HepG2 (cell line): Measurements from ENCODE around the gene FAT2. TPM values are rescaled to one million over a fixed set of nuclear protein-coding genes. Genes with fewer than 3 reads are reported as not detected.

ENCODE experiments used
- ATAC-seq: fragments of 200-7000 bp; cut with Tn5 transposase; 3 replicates; pipeline ENCODE4 v1.9.1; 2020; ENCODE audit warnings: mild to moderate bottlenecking, moderate library complexity
- BruUV-seq: library from RNA; stranded (reverse); fragments of 400-500 nt; replicated peaks from 2 replicates; lab custom pipeline; 2021; lab: Mats Ljungman, UMichigan
- CTCF ChIA-PET: fragments of 300-600 bp; formaldehyde crosslinking; extraction: SDS; loops from one replicate; lab custom pipeline; 2021; ENCODE audit warnings: low total read pairs, inconsistent platforms, low intra/inter-chr PET ratio; lab: Yijun Ruan, JAX
- POLR2A ChIA-PET: fragments of 350-600 bp; sonication (Branson Sonifier 250); formaldehyde crosslinking; loops from one replicate; lab custom pipeline; 2020; ENCODE audit warnings: antibody characterized with exemption, inconsistent platforms; lab: Yijun Ruan, JAX
- DNase-seq: peaks from one replicate; pipeline ENCODE4 v3.0.0-alpha.2; 2015; ENCODE audit warnings: low spot score
- FAIRE-seq: peaks from 3 replicates; lab custom pipeline; 2011; peaks lifted over from hg19 to GRCh38; lab: Jason Lieb, UNC
- H2AFZ ChIP-seq: one replicate; pipeline ENCODE4 v1.6.1; 2011; ENCODE audit warnings: low read length, inconsistent platforms
- H3K27ac ChIP-seq: fragments of 300-600 bp; 3 replicates; pipeline ENCODE4 v1.8.0; 2011; ENCODE audit warnings: mixed run types, mild to moderate bottlenecking, mixed read lengths, low read length, inconsistent platforms; ENCODE audit not compliant: insufficient read depth; ENCODE audit errors: extremely low read length
- H3K27me3 ChIP-seq, 2 experiments: fragments of 200-600 bp in 1 of 2; 2 replicates in 1 of 2; 3 replicates in 1 of 2; pipeline versions ENCODE4 v1.6.0 to v1.8.0; 2011; ENCODE audit warnings: low read length in 2 of 2, mild to moderate bottlenecking in 2 of 2, moderate library complexity in 2 of 2, inconsistent platforms in 1 of 2; ENCODE audit not compliant: insufficient read depth in 2 of 2, control insufficient read depth in 1 of 2
- H3K36me3 ChIP-seq, 2 experiments: fragments of 200-600 bp in 1 of 2; replicated peaks in 1 of 2; 2 replicates in 1 of 2; 3 replicates in 1 of 2; pipeline versions ENCODE4 v1.5.1 to v1.8.0; 2011; ENCODE audit warnings: low read length in 2 of 2, inconsistent platforms in 1 of 2; ENCODE audit not compliant: insufficient read depth in 2 of 2, control insufficient read depth in 1 of 2
- H3K4me1 ChIP-seq: 2 replicates; pipeline ENCODE4 v1.5.1; 2012; ENCODE audit warnings: low read length, inconsistent platforms; ENCODE audit not compliant: insufficient read depth
- H3K4me2 ChIP-seq: 2 replicates; pipeline ENCODE4 v1.6.0; 2011; ENCODE audit warnings: low read depth, low read length, inconsistent platforms
- H3K4me3 ChIP-seq, 3 experiments: fragments of 200-600 bp in 1 of 3; sonication (generic), shearing (Covaris generic) in 1 of 3; replicated peaks in 1 of 3; 2 replicates each; pipeline ENCODE4 v1.5.1; 2011 to 2016; ENCODE audit warnings: low read length in 3 of 3, inconsistent platforms in 2 of 3, low read depth in 2 of 3, mild to moderate bottlenecking in 2 of 3, control low read depth in 1 of 3, mixed read lengths in 1 of 3; ENCODE audit not compliant: insufficient read depth in 1 of 3
- H3K79me2 ChIP-seq: one replicate; pipeline ENCODE4 v1.6.1; 2011; ENCODE audit warnings: low read length, inconsistent platforms; ENCODE audit not compliant: insufficient read depth
- H3K9ac ChIP-seq: 2 replicates; pipeline ENCODE4 v1.6.0; 2011; ENCODE audit warnings: mild to moderate bottlenecking, low read depth, low read length, inconsistent platforms; ENCODE audit not compliant: insufficient read depth
- H3K9me3 ChIP-seq: 2 replicates; pipeline ENCODE4 v1.5.1; 2012; ENCODE audit warnings: mild to moderate bottlenecking, low read length
- H4K20me1 ChIP-seq: 2 replicates; pipeline ENCODE4 v1.6.0; 2011; ENCODE audit warnings: inconsistent platforms, mild to moderate bottlenecking, low read length, moderate library complexity; ENCODE audit not compliant: insufficient read depth
- CEBPG ChIP-seq: IDR thresholded peaks from 2 replicates; pipeline ENCODE4 v1.6.1; 2016
- CREB1 ChIP-seq, 2 experiments: fragments of 450-650 bp in 1 of 2; IDR thresholded peaks; 2 replicates each; pipeline ENCODE4 v1.6.1; 2016 to 2017; ENCODE audit warnings: control low read depth in 1 of 2, mild to moderate bottlenecking in 1 of 2, missing compliant biosample characterization in 1 of 2, missing genetic modification characterization in 1 of 2
- GATAD1 ChIP-seq: IDR thresholded peaks from 2 replicates; pipeline ENCODE4 v1.6.1; 2016; ENCODE audit warnings: missing genetic modification reagents, missing compliant biosample characterization
- GMEB1 ChIP-seq: sonication (generic); formaldehyde crosslinking; IDR thresholded peaks from 2 replicates; pipeline ENCODE4 v1.5.1; 2020; ENCODE audit warnings: missing genetic modification reagents, mild to moderate bottlenecking, borderline replicate concordance
- KLF13 ChIP-seq: sonication (generic); formaldehyde crosslinking; IDR thresholded peaks from 2 replicates; pipeline ENCODE4 v1.4.0; 2020; ENCODE audit warnings: mild to moderate bottlenecking, missing genetic modification reagents
- NKX3-1 ChIP-seq: sonication (generic); formaldehyde crosslinking; IDR thresholded peaks from 2 replicates; pipeline ENCODE4 v1.5.0; 2020; ENCODE audit warnings: missing genetic modification reagents
- PAWR ChIP-seq: sonication (generic); formaldehyde crosslinking; IDR thresholded peaks from 2 replicates; pipeline ENCODE4 v1.4.0; 2020; ENCODE audit warnings: missing genetic modification reagents, mild to moderate bottlenecking, borderline replicate concordance
- YEATS4 ChIP-seq: sonication (generic); formaldehyde crosslinking; IDR thresholded peaks from 2 replicates; pipeline ENCODE4 v1.4.0; 2020; ENCODE audit warnings: missing genetic modification reagents, borderline replicate concordance
- ZNF275 ChIP-seq: sonication (generic); formaldehyde crosslinking; IDR thresholded peaks from 2 replicates; pipeline ENCODE4 v1.8.0; 2022; ENCODE audit warnings: missing genetic modification reagents, mild to moderate bottlenecking, inconsistent platforms, borderline replicate concordance
- ZNF512 ChIP-seq: sonication (generic); formaldehyde crosslinking; IDR thresholded peaks from 2 replicates; pipeline ENCODE4 v1.4.0; 2020; ENCODE audit warnings: mild to moderate bottlenecking, missing genetic modification reagents
- ZNF577 ChIP-seq: sonication (generic); formaldehyde crosslinking; IDR thresholded peaks from 2 replicates; pipeline ENCODE4 v1.4.0; 2020; ENCODE audit warnings: mild to moderate bottlenecking, low read depth, missing genetic modification reagents, borderline replicate concordance
- ZNF646 ChIP-seq: sonication (generic); formaldehyde crosslinking; IDR thresholded peaks from 2 replicates; pipeline ENCODE4 v1.9.0; 2021; ENCODE audit warnings: mild to moderate bottlenecking, missing genetic modification reagents
- ZNF775 ChIP-seq: sonication (generic); formaldehyde crosslinking; IDR thresholded peaks from 2 replicates; pipeline ENCODE4 v1.4.0; 2020; ENCODE audit warnings: missing genetic modification reagents, mild to moderate bottlenecking, moderate library complexity, borderline replicate concordance
- WGBS: methylation state at CpG from one replicate; pipeline ENCODE4 v1.1.6; 2017; ENCODE audit warnings: low lambda C conversion rate; 5-methylcytosine and 5-hydroxymethylcytosine counted together
- in situ Hi-C: cut with HindIII; loops from 2 replicates; pipeline ENCODE4 v1.10.0; 2017; ENCODE audit warnings: low pct_unique_long_range_greater_than_20kb; ENCODE audit not compliant: extremely low pct_ligation_motif_present
- intact Hi-C: fragments of 100-400 bp; cut with micrococcal nuclease; formaldehyde crosslinking; loops from one replicate; pipeline ENCODE4 v1.10.0; 2022; ENCODE audit not compliant: unreplicated experiment
- polyA plus RNA-seq, 8 experiments: library from polyadenylated mRNA; depleted of rRNA in 3 of 8; stranded (reverse) in 7 of 8; unstranded in 1 of 8; fragments of >200 nt; fragmentation: Illumina TruSeq in 4 of 8; extraction: Trizol in 4 of 8; gene quantifications; 2 replicates each; pipeline versions ENCODE4 v1.2.1 to v1.2.3, GENCODE V29; 2011 to 2016; ENCODE audit warnings: low read depth in 4 of 8, missing spikeins in 1 of 8, mixed read lengths in 1 of 8; ENCODE audit not compliant: insufficient read depth in 1 of 8
- total RNA-seq, 5 experiments: library from RNA; depleted of rRNA; stranded (reverse); fragments of >200 nt; fragmentation: Illumina TruSeq; extraction: Trizol; gene quantifications; 2 replicates each; pipeline ENCODE4 v1.2.3, GENCODE V29; 2016; ENCODE audit warnings: low read depth in 1 of 5

Gene FAT2
- total and polyA plus RNA-seq, 2 of the 13 experiments (the other 11 are each of a cell fraction or from before 2014, with no cell fraction given) = not detected

- BruUV-seq = no TSS peak
- Histone ChIP-seq H3K4me1 (peaks cover 29% of the 10 kb centered on the region), H3K27me3 (peaks cover 0 to 54% of the 10 kb centered on the region in 2 experiments; a peak in 3 of 5 replicates), H3K9ac (no peak overlapping the region), H4K20me1 (no peaks in the 10 kb centered on the region), H3K4me2 (no peak overlapping the region), H3K4me3 (no peak overlapping the region), H2AFZ (no peak overlapping the region), H3K27ac (no peak overlapping the region), H3K36me3 (no peaks in the 10 kb centered on the region)
- 34% methylated on average over 3 of the region's 4 CpGs for WGBS
- ATAC-seq = no peak
- POLR2A ChIA-PET = no interaction called here
- DNase-seq = no peak
- FAIRE-seq = no peak
- no peak for TF ChIP-seq PAWR (CRISPR knock-in tag)
- no peak for TF ChIP-seq CREB1 (IDR thresholded peaks at IDR 0.05)
- TF ChIP-seq CREB1 (CRISPR knock-in tag; IDR thresholded peaks at IDR 0.05) = no peak
- TF ChIP-seq KLF13 (CRISPR knock-in tag) = no peak
- no peak for TF ChIP-seq ZNF512 (CRISPR knock-in tag)
- TF ChIP-seq ZNF577 (CRISPR knock-in tag) = no peak
- no peak for TF ChIP-seq NKX3-1 (CRISPR knock-in tag)
- no peak for TF ChIP-seq ZNF775 (CRISPR knock-in tag)
- TF ChIP-seq GMEB1 (CRISPR knock-in tag) = no peak
- TF ChIP-seq ZNF275 (CRISPR knock-in tag) = no peak
- TF ChIP-seq YEATS4 (CRISPR knock-in tag) = no peak
- no peak for TF ChIP-seq ZNF646 (CRISPR knock-in tag)
- no peak for TF ChIP-seq GATAD1 (CRISPR knock-in tag)
- no peak for TF ChIP-seq CEBPG (CRISPR knock-in tag)
- TF ChIP-seq, all 625 proteins: peak for 0
- in situ Hi-C loops (no loop called here), intact Hi-C loops (no loop called here)
- H3K9me3 ChIP-seq = no peaks in the 10 kb centered on the region
- no peaks in the 10 kb centered on the region for H3K79me2 ChIP-seq
- CTCF ChIA-PET = no interaction called here
Observed at GRCh38 chr5:151615431-151615830, 24.3 kb upstream of the FAT2 start.
